Heart left ventricle (tissue), 13 donors: ENCODE measurements around the gene ENO4.

Experiments
- CTCF ChIP-seq, 12 donors: fragments of 200-600 bp; sonication (generic) in 4 of 12; IDR thresholded peaks; one replicate each; pipeline versions ENCODE4 v1.5.0 to v1.8.0; 2018 to 2022; ENCODE audit warnings: antibody characterized with exemption in 12 of 12, mild to moderate bottlenecking in 5 of 12
- POLR2A ChIP-seq, 2 donors: fragments of 450-650 bp; IDR thresholded peaks; one replicate each; pipeline ENCODE4 v1.6.1; 2017; ENCODE audit warnings: antibody characterized with exemption in 2 of 2, mild to moderate bottlenecking in 2 of 2, moderate library complexity in 2 of 2
- donor health status: ischemic (EF 13 %, LVEDD 7.1; RV severe dilation, severe dysfunction).
- donor health status: DM: no; HTN: yes; CAD: no.
- donor health status: DM: no; HTN: no; CAD: no.
- donor health status: ischemic (EF 25% LVEDD 6.9; RV normal size, moderate dysfunction).
- donor health status: ischemic (EF 25% LVEDD 5.7; RV mildly dilated, moderate dysfunction).
- donor health status: ischemic (EF 35%, LVEDD 5.7; RV mildly dilated, moderate dysfunction).
- donor health status: nonischemic (EF 11% LVEDD 7.7; RV severe dilation, severe dysfunction).
- donor health status: DM: yes; HTN: yes; CAD: no.
- donor health status: PGD.
- donor health status: ischemic (EF 29% LVEDD 5.4; RV normal size, mild dysfunction).
- donor health status: nonischemic (EF 23%, LVEDD 6.1; RV moderate dilation, normal function).

- TF ChIP-seq CTCF (IDR thresholded peaks at IDR 0.05) (no peak), POLR2A (IDR thresholded peaks at IDR 0.05) (no peak)
Measured at GRCh38 chr10:116803451-116804249, 45.6 kb upstream of the ENO4 start.
